ENCODE measurements around the gene ZMAT5. TPM values are rescaled to one million over a fixed set of nuclear protein-coding genes. Genes with fewer than 3 reads are reported as not detected.

Gene ZMAT5
- total and polyA plus RNA-seq, 2 of the 13 experiments (the other 11 are each of a cell fraction or from before 2014, with no cell fraction given), result 20.7 to 27.8 TPM

DNA sequence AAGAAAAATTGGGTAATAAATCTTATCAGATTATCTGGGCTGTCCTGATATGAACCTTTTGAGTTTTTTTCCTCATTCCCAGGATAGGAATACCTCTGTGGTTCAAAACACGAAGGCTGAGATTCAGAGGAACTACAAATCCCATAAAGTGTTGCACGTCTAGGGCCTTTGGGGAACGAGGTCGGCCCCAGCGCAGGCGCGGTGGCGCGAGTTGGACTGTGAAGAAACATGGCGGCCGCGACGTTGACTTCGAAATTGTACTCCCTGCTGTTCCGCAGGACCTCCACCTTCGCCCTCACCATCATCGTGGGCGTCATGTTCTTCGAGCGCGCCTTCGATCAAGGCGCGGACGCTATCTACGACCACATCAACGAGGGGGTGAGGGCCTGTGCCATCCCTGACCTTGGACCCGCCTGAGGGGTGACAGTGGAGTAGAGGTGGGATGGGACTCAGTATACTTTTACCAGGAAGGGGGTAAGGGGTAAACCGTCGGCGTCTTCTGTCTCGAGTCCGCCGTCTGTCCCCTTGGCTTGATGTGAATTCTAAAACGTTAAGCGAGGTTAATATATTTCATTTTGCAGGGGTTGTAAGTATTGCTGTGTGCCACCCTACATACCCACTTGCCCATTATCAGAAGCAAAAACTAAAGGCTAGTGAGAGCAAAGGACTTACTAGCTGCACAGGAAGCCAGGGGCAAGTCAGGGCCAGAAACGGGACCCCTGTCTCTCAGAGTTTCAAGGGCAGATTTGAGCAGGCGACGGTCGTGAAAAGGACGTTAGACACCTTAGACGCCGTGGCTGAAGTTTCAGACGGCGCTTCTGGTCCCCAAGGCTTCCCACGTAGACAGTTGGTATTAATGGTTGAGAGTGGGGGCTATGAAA lies 604 bp upstream of the ZMAT5 start, which contains the start of gene UQCR10 (continued):
- TF ChIP-seq, protein P1, sequence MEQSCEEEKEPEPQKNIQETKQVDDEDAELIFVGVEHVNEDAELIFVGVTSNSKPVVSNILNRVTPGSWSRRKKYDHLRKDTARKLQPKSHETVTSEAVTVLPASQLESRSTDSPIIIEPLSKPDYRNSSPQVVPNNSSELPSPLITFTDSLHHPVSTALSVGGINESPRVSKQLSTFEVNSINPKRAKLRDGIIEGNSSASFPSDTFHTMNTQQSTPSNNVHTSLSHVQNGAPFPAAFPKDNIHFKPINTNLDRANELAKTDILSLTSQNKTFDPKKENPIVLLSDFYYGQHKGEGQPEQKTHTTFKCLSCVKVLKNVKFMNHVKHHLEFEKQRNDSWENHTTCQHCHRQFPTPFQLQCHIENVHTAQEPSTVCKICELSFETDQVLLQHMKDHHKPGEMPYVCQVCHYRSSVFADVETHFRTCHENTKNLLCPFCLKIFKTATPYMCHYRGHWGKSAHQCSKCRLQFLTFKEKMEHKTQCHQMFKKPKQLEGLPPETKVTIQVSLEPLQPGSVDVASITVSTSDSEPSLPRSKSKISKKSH (CRISPR knock-in tag; IDR thresholded peaks at IDR 0.05; ENCODE audit: borderline replicate concordance), result peak; percentile 86; the same call in 1 of the 2 replicates
- TF ChIP-seq POGZ (CRISPR knock-in tag; IDR thresholded peaks at IDR 0.05), result 0 out of 2 replicates have a peak, but pooled peaks have one; percentile 40
- TF ChIP-seq, protein P2, sequence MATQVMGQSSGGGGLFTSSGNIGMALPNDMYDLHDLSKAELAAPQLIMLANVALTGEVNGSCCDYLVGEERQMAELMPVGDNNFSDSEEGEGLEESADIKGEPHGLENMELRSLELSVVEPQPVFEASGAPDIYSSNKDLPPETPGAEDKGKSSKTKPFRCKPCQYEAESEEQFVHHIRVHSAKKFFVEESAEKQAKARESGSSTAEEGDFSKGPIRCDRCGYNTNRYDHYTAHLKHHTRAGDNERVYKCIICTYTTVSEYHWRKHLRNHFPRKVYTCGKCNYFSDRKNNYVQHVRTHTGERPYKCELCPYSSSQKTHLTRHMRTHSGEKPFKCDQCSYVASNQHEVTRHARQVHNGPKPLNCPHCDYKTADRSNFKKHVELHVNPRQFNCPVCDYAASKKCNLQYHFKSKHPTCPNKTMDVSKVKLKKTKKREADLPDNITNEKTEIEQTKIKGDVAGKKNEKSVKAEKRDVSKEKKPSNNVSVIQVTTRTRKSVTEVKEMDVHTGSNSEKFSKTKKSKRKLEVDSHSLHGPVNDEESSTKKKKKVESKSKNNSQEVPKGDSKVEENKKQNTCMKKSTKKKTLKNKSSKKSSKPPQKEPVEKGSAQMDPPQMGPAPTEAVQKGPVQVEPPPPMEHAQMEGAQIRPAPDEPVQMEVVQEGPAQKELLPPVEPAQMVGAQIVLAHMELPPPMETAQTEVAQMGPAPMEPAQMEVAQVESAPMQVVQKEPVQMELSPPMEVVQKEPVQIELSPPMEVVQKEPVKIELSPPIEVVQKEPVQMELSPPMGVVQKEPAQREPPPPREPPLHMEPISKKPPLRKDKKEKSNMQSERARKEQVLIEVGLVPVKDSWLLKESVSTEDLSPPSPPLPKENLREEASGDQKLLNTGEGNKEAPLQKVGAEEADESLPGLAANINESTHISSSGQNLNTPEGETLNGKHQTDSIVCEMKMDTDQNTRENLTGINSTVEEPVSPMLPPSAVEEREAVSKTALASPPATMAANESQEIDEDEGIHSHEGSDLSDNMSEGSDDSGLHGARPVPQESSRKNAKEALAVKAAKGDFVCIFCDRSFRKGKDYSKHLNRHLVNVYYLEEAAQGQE (IDR thresholded peaks at IDR 0.05; ENCODE audit: borderline replicate concordance in 1 of 2, low read depth in 1 of 2, low read length in 2 of 2), result peak in 1 of 2 experiments; percentile 22; a peak in 1 of 4 replicates
- TF ChIP-seq ZNF383 (CRISPR knock-in tag; IDR thresholded peaks at IDR 0.05; ENCODE audit: borderline replicate concordance), result 0 out of 2 replicates have a peak, but pooled peaks have one; percentile 78
- peak; percentile 69; the same call in 1 of the 2 replicates for TF ChIP-seq AHR (CRISPR knock-in tag; IDR thresholded peaks at IDR 0.05)
- TF ChIP-seq GABPA (IDR thresholded peaks at IDR 0.05; ENCODE audit: low read depth, low read length), result no peak
- no peak; the same call in 1 of the 2 replicates for TF ChIP-seq GABPA (CRISPR knock-in tag; IDR thresholded peaks at IDR 0.05; ENCODE audit: low read depth)
- no peak for TF ChIP-seq SOX6 (IDR thresholded peaks at IDR 0.05)
- no peak for TF ChIP-seq SOX6 (CRISPR knock-in tag; IDR thresholded peaks at IDR 0.05)
- TF ChIP-seq ZNF816 (CRISPR knock-in tag; IDR thresholded peaks at IDR 0.05; ENCODE audit: borderline replicate concordance), result no peak
- TF ChIP-seq, protein P3, sequence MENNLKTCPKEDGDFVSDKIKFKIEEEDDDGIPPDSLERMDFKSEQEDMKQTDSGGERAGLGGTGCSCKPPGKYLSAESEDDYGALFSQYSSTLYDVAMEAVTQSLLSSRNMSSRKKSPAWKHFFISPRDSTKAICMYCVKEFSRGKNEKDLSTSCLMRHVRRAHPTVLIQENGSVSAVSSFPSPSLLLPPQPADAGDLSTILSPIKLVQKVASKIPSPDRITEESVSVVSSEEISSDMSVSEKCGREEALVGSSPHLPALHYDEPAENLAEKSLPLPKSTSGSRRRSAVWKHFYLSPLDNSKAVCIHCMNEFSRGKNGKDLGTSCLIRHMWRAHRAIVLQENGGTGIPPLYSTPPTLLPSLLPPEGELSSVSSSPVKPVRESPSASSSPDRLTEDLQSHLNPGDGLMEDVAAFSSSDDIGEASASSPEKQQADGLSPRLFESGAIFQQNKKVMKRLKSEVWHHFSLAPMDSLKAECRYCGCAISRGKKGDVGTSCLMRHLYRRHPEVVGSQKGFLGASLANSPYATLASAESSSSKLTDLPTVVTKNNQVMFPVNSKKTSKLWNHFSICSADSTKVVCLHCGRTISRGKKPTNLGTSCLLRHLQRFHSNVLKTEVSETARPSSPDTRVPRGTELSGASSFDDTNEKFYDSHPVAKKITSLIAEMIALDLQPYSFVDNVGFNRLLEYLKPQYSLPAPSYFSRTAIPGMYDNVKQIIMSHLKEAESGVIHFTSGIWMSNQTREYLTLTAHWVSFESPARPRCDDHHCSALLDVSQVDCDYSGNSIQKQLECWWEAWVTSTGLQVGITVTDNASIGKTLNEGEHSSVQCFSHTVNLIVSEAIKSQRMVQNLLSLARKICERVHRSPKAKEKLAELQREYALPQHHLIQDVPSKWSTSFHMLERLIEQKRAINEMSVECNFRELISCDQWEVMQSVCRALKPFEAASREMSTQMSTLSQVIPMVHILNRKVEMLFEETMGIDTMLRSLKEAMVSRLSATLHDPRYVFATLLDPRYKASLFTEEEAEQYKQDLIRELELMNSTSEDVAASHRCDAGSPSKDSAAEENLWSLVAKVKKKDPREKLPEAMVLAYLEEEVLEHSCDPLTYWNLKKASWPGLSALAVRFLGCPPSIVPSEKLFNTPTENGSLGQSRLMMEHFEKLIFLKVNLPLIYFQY (CRISPR knock-in tag; IDR thresholded peaks at IDR 0.05; ENCODE audit: borderline replicate concordance), result no peak
- TF ChIP-seq, protein P4, sequence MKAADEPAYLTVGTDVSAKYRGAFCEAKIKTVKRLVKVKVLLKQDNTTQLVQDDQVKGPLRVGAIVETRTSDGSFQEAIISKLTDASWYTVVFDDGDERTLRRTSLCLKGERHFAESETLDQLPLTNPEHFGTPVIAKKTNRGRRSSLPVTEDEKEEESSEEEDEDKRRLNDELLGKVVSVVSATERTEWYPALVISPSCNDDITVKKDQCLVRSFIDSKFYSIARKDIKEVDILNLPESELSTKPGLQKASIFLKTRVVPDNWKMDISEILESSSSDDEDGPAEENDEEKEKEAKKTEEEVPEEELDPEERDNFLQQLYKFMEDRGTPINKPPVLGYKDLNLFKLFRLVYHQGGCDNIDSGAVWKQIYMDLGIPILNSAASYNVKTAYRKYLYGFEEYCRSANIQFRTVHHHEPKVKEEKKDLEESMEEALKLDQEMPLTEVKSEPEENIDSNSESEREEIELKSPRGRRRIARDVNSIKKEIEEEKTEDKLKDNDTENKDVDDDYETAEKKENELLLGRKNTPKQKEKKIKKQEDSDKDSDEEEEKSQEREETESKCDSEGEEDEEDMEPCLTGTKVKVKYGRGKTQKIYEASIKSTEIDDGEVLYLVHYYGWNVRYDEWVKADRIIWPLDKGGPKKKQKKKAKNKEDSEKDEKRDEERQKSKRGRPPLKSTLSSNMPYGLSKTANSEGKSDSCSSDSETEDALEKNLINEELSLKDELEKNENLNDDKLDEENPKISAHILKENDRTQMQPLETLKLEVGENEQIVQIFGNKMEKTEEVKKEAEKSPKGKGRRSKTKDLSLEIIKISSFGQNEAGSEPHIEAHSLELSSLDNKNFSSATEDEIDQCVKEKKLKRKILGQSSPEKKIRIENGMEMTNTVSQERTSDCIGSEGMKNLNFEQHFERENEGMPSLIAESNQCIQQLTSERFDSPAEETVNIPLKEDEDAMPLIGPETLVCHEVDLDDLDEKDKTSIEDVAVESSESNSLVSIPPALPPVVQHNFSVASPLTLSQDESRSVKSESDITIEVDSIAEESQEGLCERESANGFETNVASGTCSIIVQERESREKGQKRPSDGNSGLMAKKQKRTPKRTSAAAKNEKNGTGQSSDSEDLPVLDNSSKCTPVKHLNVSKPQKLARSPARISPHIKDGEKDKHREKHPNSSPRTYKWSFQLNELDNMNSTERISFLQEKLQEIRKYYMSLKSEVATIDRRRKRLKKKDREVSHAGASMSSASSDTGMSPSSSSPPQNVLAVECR (CRISPR knock-in tag; IDR thresholded peaks at IDR 0.05; ENCODE audit: borderline replicate concordance), result peak; percentile 13; the same call in 1 of the 2 replicates
- TF ChIP-seq RFX5 (IDR thresholded peaks at IDR 0.05; ENCODE audit: low read depth, low read length), result no peak
- no peak; the same call in 1 of the 2 replicates for TF ChIP-seq ARNTL (CRISPR knock-in tag; IDR thresholded peaks at IDR 0.05)
